OCI-LY7 (cell line): ENCODE results near the gene LHPP. TPM values are rescaled to one million over a fixed set of nuclear protein-coding genes. Genes with fewer than 3 reads are reported as not detected.

ENCODE experiments used
- BruUV-seq: library from RNA; stranded (reverse); fragments of 400-500 nt; replicated peaks from 2 replicates; lab custom pipeline; 2021; lab: Mats Ljungman, UMichigan
- CTCF ChIA-PET: fragments of 300-600 bp; sonication (Branson Sonifier 250); formaldehyde crosslinking; loops from one replicate; lab custom pipeline; 2022; ENCODE audit warnings: antibody characterized with exemption; ENCODE audit not compliant: unreplicated experiment; lab: Charles Lee
- POLR2A ChIA-PET: fragments of 300-600 bp; sonication (Branson Sonifier 250); formaldehyde crosslinking; loops from one replicate; lab custom pipeline; 2022; ENCODE audit warnings: antibody characterized with exemption; lab: Charles Lee
- DNase-seq: peaks from one replicate; pipeline ENCODE4 v3.0.0-alpha.2; 2015; ENCODE audit warnings: low spot score
- H2AFZ ChIP-seq: fragments of 200-600 bp; sonication (generic), shearing (Covaris generic); 2 replicates; pipeline ENCODE4 v1.6.1; 2014; ENCODE audit warnings: mild to moderate bottlenecking, antibody characterized with exemption, low read length, moderate library complexity
- H3K27ac ChIP-seq: fragments of 200-600 bp; sonication (generic); 2 replicates; pipeline ENCODE4 v1.5.1; 2014; ENCODE audit warnings: mixed run types, low read depth, mild to moderate bottlenecking, moderate library complexity, low read length, inconsistent platforms; ENCODE audit not compliant: poor library complexity, severe bottlenecking
- H3K36me3 ChIP-seq: fragments of 200-600 bp; sonication (generic); 2 replicates; pipeline ENCODE4 v1.6.1; 2014; ENCODE audit warnings: mild to moderate bottlenecking, antibody characterized with exemption, low read length, moderate library complexity, mixed read lengths; ENCODE audit not compliant: insufficient read depth
- H3K4me1 ChIP-seq: fragments of 200-600 bp; sonication (generic); 2 replicates; pipeline ENCODE4 v1.5.1; 2014; ENCODE audit warnings: mild to moderate bottlenecking, low read length; ENCODE audit not compliant: insufficient read depth, poor library complexity, severe bottlenecking
- H3K4me2 ChIP-seq: fragments of 200-600 bp; sonication (generic); 2 replicates; pipeline ENCODE4 v1.6.1; 2014; ENCODE audit warnings: mild to moderate bottlenecking, low read length
- H3K4me3 ChIP-seq: fragments of 200-600 bp; sonication (generic); 2 replicates; pipeline ENCODE4 v1.5.1; 2014; ENCODE audit warnings: mild to moderate bottlenecking, low read depth, low read length; ENCODE audit not compliant: poor library complexity, severe bottlenecking
- H3K79me2 ChIP-seq: fragments of 200-600 bp; sonication (generic); 2 replicates; pipeline ENCODE4 v1.6.1; 2016; ENCODE audit warnings: low read depth, mild to moderate bottlenecking, low read length, moderate library complexity, mixed read lengths; ENCODE audit not compliant: insufficient read depth
- H3K9me2 ChIP-seq: fragments of 200-600 bp; sonication (generic); 2 replicates; pipeline ENCODE4 v1.6.1; 2016; ENCODE audit warnings: mild to moderate bottlenecking, low read length, mixed read lengths; ENCODE audit not compliant: insufficient read depth
- H3K9me3 ChIP-seq: fragments of 200-600 bp; sonication (generic); 2 replicates; pipeline ENCODE4 v1.6.1; 2014; ENCODE audit warnings: mild to moderate bottlenecking, mixed run types, low read length, mixed read lengths
- H4K20me1 ChIP-seq: fragments of 200-600 bp; sonication (generic); 2 replicates; pipeline ENCODE4 v1.6.1; 2014; ENCODE audit warnings: mild to moderate bottlenecking, antibody characterized with exemption, low read length, moderate library complexity, mixed read lengths; ENCODE audit not compliant: insufficient read depth
- EZH2phosphoT487 ChIP-seq: fragments of 200-600 bp; sonication (generic); IDR thresholded peaks from 2 replicates; pipeline ENCODE4 v1.6.1; 2018; ENCODE audit warnings: low read depth, borderline replicate concordance, mild to moderate bottlenecking, mixed run types, antibody characterized with exemption, low read length, moderate library complexity, mixed read lengths
- intact Hi-C: fragments of 100-400 bp; cut with micrococcal nuclease; formaldehyde crosslinking; loops from one replicate; pipeline ENCODE4 v1.10.0; 2022; ENCODE audit not compliant: unreplicated experiment
- total RNA-seq, 2 experiments: library from RNA; depleted of rRNA in 1 of 2; stranded (reverse); fragments of >200 nt in 1 of 2; shearing (Covaris generic) in 1 of 2; gene quantifications; 2 replicates each; pipeline ENCODE4 v1.2.3, GENCODE V29; 2014 to 2022
- TF ChIP-seq, protein P1 (sequence below): fragments of 200-600 bp; sonication (generic); conservative IDR thresholded peaks from 2 replicates; pipeline ENCODE4 v1.5.1; 2014; ENCODE audit warnings: mild to moderate bottlenecking, antibody characterized with exemption, low read length, moderate library complexity, mixed read lengths

The LHPP gene
- total RNA-seq, 2 experiments from 2014 or later = 30.3 to 65.2 TPM

DNA sequence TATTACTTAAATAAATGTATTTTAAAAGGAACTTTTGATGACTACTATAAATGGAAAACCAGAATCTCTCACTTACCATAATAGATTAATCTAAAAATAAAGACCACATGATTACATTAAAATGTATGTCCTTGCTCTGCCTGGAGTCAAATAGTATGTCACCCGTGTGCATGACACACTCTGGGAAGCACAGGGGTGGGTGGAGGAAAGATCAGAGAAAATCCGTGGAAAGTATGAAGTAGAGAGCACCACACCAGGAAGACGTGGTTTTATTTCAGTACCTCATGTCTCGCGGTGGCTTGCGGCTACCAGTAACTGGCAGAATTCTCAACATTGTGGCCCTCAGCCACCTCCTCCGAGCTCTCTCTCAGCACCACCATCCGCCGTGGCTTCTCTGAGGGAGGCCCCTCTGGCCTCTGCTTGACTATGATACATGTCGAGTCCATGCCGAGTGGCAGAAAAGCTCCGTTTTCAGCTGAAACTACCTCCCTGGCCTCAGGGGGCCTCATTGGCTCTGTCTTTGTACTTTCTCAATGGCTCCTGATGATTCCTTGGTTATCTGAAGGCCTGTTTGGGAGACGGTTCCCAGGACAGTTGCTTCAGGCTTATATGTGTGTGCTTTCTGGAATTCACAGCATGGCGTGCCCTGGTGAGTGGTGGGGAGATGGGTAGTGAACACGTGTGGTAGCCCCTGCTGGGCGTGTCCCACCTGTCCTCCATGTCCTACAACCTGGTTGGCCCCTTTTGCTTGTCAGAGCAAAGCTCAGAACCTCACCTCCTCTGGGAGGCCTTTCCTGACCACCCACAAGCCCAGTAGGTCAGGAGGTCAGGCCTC lies 49.8 kb downstream of the LHPP start:
- ChIA-PET POLR2A (no interaction called here), CTCF (no interaction called here)
- H3K4me2 ChIP-seq = no peak overlapping the region
- H3K9me2 ChIP-seq = no peaks in the 10 kb centered on the region
- no peak overlapping the region for H3K4me3 ChIP-seq
- no peaks in the 10 kb centered on the region; the same call in 1 of the 2 replicates for H4K20me1 ChIP-seq
- BruUV-seq = no TSS peak
- H3K27ac ChIP-seq = no peak overlapping the region
- no peak for TF ChIP-seq EZH2phosphoT487
- TF ChIP-seq, protein P1, sequence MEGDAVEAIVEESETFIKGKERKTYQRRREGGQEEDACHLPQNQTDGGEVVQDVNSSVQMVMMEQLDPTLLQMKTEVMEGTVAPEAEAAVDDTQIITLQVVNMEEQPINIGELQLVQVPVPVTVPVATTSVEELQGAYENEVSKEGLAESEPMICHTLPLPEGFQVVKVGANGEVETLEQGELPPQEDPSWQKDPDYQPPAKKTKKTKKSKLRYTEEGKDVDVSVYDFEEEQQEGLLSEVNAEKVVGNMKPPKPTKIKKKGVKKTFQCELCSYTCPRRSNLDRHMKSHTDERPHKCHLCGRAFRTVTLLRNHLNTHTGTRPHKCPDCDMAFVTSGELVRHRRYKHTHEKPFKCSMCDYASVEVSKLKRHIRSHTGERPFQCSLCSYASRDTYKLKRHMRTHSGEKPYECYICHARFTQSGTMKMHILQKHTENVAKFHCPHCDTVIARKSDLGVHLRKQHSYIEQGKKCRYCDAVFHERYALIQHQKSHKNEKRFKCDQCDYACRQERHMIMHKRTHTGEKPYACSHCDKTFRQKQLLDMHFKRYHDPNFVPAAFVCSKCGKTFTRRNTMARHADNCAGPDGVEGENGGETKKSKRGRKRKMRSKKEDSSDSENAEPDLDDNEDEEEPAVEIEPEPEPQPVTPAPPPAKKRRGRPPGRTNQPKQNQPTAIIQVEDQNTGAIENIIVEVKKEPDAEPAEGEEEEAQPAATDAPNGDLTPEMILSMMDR = no peak
- no peak overlapping the region for H2AFZ ChIP-seq
- no peaks in the 10 kb centered on the region for H3K79me2 ChIP-seq
- H3K4me1 ChIP-seq = peaks cover 11% of the 10 kb centered on the region
- H3K9me3 ChIP-seq = no peaks in the 10 kb centered on the region
- no peaks in the 10 kb centered on the region for H3K36me3 ChIP-seq
- no peak for DNase-seq
- intact Hi-C loops = no loop called here

GRCh38 chr10:124512040-124512428 lies 50.4 kb downstream of the LHPP start:
- no TSS peak for BruUV-seq
- Histone ChIP-seq H3K27ac (no peak overlapping the region), H3K4me1 (peaks cover 11% of the 10 kb centered on the region), H3K9me3 (no peaks in the 10 kb centered on the region), H3K36me3 (no peaks in the 10 kb centered on the region), H4K20me1 (no peaks in the 10 kb centered on the region; the same call in 1 of the 2 replicates), H3K4me3 (no peak overlapping the region), H3K9me2 (no peaks in the 10 kb centered on the region), H3K79me2 (no peaks in the 10 kb centered on the region), H3K4me2 (no peak overlapping the region), H2AFZ (no peak overlapping the region)
- TF ChIP-seq, protein P1 = no peak
- no peak for TF ChIP-seq EZH2phosphoT487
- DNase-seq = no peak
- POLR2A ChIA-PET = interaction anchor here (0.7 to 0.9 kb wide), 2 partner anchors 9 to 17 kb away, joined by 3 to 4 read pairs; no protein-coding TSS in a partner anchor
- CTCF ChIA-PET = no interaction called here
- intact Hi-C loops = no loop called here

DNA sequence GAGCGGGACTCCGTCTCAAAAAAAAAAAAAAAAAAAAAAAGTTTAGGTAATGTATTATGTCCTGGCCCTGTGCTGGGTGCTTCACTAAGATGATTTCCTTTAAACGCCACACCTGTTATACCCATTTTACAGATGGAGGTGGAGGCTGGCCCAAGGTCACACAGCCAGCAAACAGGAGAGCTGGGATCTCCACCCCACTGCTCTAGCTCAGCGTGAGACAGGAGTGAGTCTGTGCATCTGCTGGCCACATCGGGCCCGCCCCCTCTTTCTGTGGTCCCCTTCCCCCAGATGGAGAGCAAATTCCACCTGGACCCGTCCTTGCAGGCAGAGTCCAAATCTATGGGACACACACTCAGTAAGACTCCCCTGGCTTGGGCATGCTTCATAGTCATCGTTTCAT lies 51.0 kb downstream of the LHPP start:
- H3K4me2 ChIP-seq = no peak overlapping the region
- no peak overlapping the region for H3K27ac ChIP-seq
- no TSS peak for BruUV-seq
- TF ChIP-seq EZH2phosphoT487 = no peak
- no peaks in the 10 kb centered on the region; the same call in 1 of the 2 replicates for H4K20me1 ChIP-seq
- ChIA-PET POLR2A (interaction anchor here (0.6 to 0.9 kb wide), 5 partner anchors 9 to 1050 kb away, joined by 3 to 4 read pairs (median 3); no protein-coding TSS in a partner anchor), CTCF (no interaction called here)
- no peaks in the 10 kb centered on the region for H3K9me2 ChIP-seq
- no peak overlapping the region for H3K4me3 ChIP-seq
- H3K4me1 ChIP-seq = peaks cover 11% of the 10 kb centered on the region
- no peaks in the 10 kb centered on the region for H3K9me3 ChIP-seq
- no peaks in the 10 kb centered on the region for H3K36me3 ChIP-seq
- intact Hi-C loops = no loop called here
- no peak overlapping the region for H2AFZ ChIP-seq
- H3K79me2 ChIP-seq = no peaks in the 10 kb centered on the region
- no peak for DNase-seq
